ENCODE results near the gene IMMP2L.

Gene IMMP2L

DNA sequence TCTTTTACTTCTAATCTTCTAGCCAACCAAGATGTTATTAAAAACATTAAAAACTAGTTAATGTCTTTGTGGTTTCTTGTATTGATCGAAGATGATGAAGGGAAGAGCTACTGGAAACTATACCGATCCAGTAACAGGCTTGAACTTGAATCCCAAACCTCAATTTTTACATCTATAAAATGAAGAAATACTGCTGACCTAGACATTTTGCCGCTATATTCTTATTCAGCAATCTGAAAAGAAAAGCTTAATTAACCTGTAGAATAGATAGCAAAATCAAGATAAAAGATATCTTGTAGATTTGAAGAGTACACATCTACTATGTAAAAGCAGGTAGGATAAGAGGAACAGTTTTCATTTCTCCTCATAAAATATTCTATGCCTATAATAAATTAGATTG lies 797.4 kb downstream of the IMMP2L start:
- DNase-seq (ENCODE audit: low read depth), result no peak
- TF ChIP-seq, protein P1, sequence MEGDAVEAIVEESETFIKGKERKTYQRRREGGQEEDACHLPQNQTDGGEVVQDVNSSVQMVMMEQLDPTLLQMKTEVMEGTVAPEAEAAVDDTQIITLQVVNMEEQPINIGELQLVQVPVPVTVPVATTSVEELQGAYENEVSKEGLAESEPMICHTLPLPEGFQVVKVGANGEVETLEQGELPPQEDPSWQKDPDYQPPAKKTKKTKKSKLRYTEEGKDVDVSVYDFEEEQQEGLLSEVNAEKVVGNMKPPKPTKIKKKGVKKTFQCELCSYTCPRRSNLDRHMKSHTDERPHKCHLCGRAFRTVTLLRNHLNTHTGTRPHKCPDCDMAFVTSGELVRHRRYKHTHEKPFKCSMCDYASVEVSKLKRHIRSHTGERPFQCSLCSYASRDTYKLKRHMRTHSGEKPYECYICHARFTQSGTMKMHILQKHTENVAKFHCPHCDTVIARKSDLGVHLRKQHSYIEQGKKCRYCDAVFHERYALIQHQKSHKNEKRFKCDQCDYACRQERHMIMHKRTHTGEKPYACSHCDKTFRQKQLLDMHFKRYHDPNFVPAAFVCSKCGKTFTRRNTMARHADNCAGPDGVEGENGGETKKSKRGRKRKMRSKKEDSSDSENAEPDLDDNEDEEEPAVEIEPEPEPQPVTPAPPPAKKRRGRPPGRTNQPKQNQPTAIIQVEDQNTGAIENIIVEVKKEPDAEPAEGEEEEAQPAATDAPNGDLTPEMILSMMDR (IDR thresholded peaks at IDR 0.05; ENCODE audit: insufficient read depth, low read depth, low read length, missing control alignments), result no peak
- no peak overlapping the region for H3K4me3 ChIP-seq (ENCODE audit: low read length)

DNA sequence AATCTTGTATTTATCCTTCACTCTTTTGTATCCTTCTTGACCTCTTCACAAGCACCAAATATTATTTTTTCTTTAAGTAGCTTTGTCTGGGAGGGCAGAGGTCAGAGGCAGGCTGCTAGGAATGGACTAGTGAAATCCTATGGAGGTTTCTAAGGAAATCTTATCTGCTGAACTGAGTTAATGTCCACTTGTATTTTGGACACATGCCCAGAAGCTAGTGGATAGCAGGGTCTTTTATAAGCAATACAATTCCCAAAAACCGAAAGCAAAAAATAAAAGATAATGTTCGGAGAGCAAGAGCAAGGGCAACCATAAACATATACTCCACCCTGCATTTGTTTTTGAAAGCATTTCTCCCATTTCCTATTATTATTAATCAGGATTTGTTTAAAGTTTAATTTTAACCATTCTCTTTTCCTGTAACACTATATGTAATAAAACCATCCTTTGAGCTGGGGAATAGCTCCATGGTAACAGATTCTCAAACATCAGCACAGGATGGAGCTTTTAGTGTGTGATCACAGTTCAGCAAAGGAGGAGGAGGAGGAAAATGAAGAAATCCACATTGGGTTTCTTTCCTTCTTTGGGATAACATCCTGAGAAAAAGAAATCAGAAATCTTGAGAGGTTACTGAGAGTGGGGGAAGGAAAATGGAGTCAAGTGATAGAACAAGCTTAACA lies 799.6 kb downstream of the IMMP2L start:
- no peak overlapping the region for H3K4me3 ChIP-seq (ENCODE audit: low read length)
- TF ChIP-seq, protein P1 (IDR thresholded peaks at IDR 0.05; ENCODE audit: insufficient read depth, low read depth, low read length, missing control alignments), result no peak
- no peak for DNase-seq (ENCODE audit: low read depth)

DNA sequence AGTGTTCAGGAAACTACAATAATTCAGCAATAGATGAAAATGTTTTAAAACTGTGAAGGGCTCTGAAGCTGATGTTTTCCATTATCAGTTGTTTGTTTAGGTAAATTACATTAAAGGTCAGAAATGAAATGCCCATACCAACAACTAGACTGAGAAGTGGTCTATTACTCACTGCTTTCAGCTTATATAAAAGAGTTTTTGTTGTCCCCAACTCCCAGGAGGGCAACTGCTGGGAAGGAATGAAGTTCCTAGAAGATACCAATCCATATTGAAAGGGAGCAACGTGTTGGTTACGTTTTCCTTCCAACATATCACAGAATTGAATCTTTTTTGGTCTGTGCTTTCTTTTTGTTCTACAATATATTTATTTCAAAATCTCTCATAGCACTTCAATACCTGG lies 802.0 kb downstream of the IMMP2L start:
- TF ChIP-seq, protein P1 (IDR thresholded peaks at IDR 0.05; ENCODE audit: insufficient read depth, low read depth, low read length, missing control alignments), result no peak
- no peak for DNase-seq (ENCODE audit: low read depth)
- H3K4me3 ChIP-seq (ENCODE audit: low read length), result no peak overlapping the region

DNA sequence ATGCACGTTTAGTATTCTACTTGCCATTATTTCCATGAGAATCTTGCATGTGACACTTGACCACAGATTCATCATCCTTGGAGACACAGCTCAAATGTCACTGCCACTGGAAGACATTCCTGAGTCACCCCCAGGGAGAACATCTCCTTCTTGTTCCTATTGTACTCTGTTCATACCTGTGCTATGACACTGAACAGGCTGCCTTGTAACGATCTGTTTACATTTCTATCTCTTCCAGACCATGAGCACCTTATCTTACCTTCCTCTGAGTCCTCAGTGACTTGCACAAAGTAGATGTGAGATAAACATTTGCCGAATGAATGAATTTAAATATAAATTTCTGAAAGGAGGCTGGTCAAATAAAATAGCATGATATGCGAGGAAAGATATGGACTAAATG lies 803.2 kb downstream of the IMMP2L start:
- no peak overlapping the region for H3K4me3 ChIP-seq (ENCODE audit: low read length)
- peak; percentile 30 for DNase-seq (ENCODE audit: low read depth)
- TF ChIP-seq, protein P1 (IDR thresholded peaks at IDR 0.05; ENCODE audit: insufficient read depth, low read depth, low read length, missing control alignments), result no peak

DNA sequence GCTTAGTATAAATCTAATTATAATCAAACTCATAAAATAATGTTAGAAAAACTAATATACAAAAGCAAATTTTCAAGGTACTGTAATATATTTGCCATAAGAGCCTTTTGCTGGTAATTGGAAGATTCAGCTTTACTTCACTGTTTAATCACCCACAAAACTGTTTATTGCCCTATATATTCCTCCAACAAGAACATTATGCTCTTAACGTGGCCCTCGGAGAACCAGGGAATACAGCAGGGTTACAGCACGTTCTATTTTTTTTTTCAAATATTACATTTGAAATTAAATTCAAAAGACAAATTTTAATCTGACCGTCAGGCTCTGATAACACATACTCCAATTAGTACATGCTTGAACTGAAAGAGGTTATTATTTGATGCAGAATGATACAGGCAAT lies 807.6 kb downstream of the IMMP2L start:
- TF ChIP-seq, protein P1 (IDR thresholded peaks at IDR 0.05; ENCODE audit: insufficient read depth, low read depth, low read length, missing control alignments), result no peak
- no peak overlapping the region for H3K4me3 ChIP-seq (ENCODE audit: low read length)
- DNase-seq (ENCODE audit: low read depth), result no peak

DNA sequence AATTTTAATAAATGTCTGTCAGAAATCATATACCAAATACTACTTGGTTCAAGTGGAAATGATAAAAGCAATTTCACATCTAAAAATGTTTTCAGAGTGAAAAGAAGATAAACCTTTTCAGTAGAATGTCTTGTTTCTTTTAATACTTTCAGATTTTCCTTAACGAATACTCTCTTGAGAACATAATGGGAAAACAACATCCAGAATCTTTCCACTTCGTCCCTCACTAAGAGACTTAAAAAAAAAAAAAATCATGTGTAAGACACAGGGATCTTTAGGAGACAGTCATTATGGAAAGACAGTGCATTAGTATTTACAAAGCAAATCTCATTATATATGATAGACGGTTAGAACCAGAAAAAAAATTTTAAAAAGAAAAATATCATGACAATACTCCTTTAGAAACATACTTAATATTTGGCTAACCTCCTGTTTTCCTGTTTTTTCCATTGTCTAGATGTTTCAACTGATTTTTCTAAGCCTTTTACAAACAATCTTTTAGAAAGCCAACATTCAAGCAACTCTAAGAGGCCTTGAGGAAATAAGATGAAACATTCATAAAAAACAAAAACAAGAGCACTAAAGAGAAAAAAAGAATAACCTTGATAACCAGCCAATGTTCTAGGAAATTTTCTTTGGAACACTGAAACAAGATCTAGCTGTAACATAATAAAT lies 811.2 kb downstream of the IMMP2L start:
- H3K4me3 ChIP-seq (ENCODE audit: low read length), result no peak overlapping the region
- TF ChIP-seq, protein P1 (IDR thresholded peaks at IDR 0.05; ENCODE audit: insufficient read depth, low read depth, low read length, missing control alignments), result no peak
- DNase-seq (ENCODE audit: low read depth), result no peak

DNA sequence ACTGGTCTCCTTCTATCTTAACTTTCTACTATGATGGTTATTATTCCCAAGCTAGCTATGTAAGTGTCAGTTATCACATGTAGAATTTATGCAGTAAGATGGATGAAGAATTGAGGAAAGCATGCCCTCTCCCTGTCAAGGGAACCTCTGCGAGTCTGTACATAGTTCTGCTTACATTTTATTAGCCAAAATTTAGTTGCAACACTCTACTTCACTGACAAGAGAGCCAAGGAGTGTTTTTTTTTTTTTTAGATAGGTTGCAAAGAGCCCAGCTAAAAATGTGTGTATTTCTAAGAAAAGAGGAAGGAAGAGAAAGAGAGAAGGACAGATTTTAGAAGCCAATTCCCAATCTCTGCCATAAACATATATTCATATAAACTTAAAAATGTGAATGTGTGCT lies 829.1 kb downstream of the IMMP2L start:
- TF ChIP-seq, protein P1 (IDR thresholded peaks at IDR 0.05; ENCODE audit: insufficient read depth, low read depth, low read length, missing control alignments), result no peak
- no peak overlapping the region for H3K4me3 ChIP-seq (ENCODE audit: low read length)
- no peak for DNase-seq (ENCODE audit: low read depth)
